K562 (cell line): ENCODE data around the gene TMEM38B. TPM values are rescaled to one million over a fixed set of nuclear protein-coding genes. Genes with fewer than 3 reads are reported as not detected.

Experiments used
- COPS2 ChIP-seq: fragments of 450-650 bp; conservative IDR thresholded peaks from 2 replicates; pipeline ENCODE4 v1.6.1; 2016; ENCODE audit warnings: mild to moderate bottlenecking, moderate library complexity
- HDAC6 ChIP-seq: IDR thresholded peaks from 2 replicates; pipeline ENCODE4 v1.6.1; 2012; ENCODE audit warnings: low read depth, mild to moderate bottlenecking, control low read depth, inconsistent platforms, low read length, moderate library complexity
- MIER1 ChIP-seq: fragments of 450-650 bp; IDR thresholded peaks from 2 replicates; pipeline ENCODE4 v1.6.1; 2016; ENCODE audit warnings: antibody characterized with exemption, mild to moderate bottlenecking, low read depth
- NELFE ChIP-seq: IDR thresholded peaks from 2 replicates; pipeline ENCODE4 v1.6.1; 2011; ENCODE audit warnings: mild to moderate bottlenecking; ENCODE audit not compliant: insufficient read depth, insufficient read length
- NFIC ChIP-seq: fragments of 450-650 bp; IDR thresholded peaks from 2 replicates; pipeline ENCODE4 v1.6.1; 2017; ENCODE audit warnings: mild to moderate bottlenecking, inconsistent platforms
- NR2C2 ChIP-seq, 2 experiments: fragments of 200-800 bp in 1 of 2; sonication (Bioruptor generic) in 1 of 2; sonication (generic) in 1 of 2; formaldehyde crosslinking in 1 of 2; IDR thresholded peaks; 2 replicates each; pipeline versions ENCODE4 v1.6.1 to v1.8.0; 2016 to 2022; ENCODE audit warnings: mild to moderate bottlenecking in 1 of 2, missing compliant biosample characterization in 1 of 2, missing genetic modification characterization in 1 of 2, missing genetic modification reagents in 1 of 2
- NR4A1 ChIP-seq, 2 experiments: fragments of 250-450 bp in 1 of 2; fragments of 450-650 bp in 1 of 2; sonication (Bioruptor Pico) in 1 of 2; IDR thresholded peaks; 2 replicates each; pipeline versions ENCODE4 v1.4.0 to v1.6.1; 2016 to 2020; ENCODE audit warnings: mild to moderate bottlenecking in 2 of 2, missing compliant biosample characterization in 1 of 2, missing genetic modification characterization in 1 of 2, moderate library complexity in 1 of 2
- NRF1 ChIP-seq, 2 experiments: fragments of 450-650 bp; IDR thresholded peaks in 1 of 2; conservative IDR thresholded peaks in 1 of 2; 2 replicates each; pipeline ENCODE4 v1.6.1; 2014; ENCODE audit warnings: mild to moderate bottlenecking in 2 of 2
- PML ChIP-seq: IDR thresholded peaks from 2 replicates; pipeline ENCODE4 v1.6.1; 2012; ENCODE audit warnings: low read length, inconsistent platforms
- TEAD1 ChIP-seq, 2 experiments: fragments of 450-650 bp in 1 of 2; sonication (generic) in 1 of 2; formaldehyde crosslinking; IDR thresholded peaks; 2 replicates each; pipeline versions ENCODE4 v1.4.0 to v1.8.0; 2020 to 2022; ENCODE audit warnings: mild to moderate bottlenecking in 2 of 2, missing genetic modification reagents in 1 of 2
- ZNF263 ChIP-seq: sonication (generic); formaldehyde crosslinking; IDR thresholded peaks from 2 replicates; pipeline ENCODE4 v1.8.0; 2022; ENCODE audit warnings: mild to moderate bottlenecking, missing genetic modification reagents, borderline replicate concordance
- polyA plus RNA-seq, 8 experiments: library from polyadenylated mRNA; depleted of rRNA in 4 of 8; stranded (reverse) in 5 of 8; unstranded in 3 of 8; fragments of >200 nt; fragmentation: Nextera tagmentation in 2 of 8; fragmentation: Illumina TruSeq in 1 of 8; extraction: Ambion mirVana in 2 of 8; extraction: Trizol in 1 of 8; gene quantifications; 2 replicates each; pipeline versions ENCODE4 v1.2.1 to v1.2.3, GENCODE V29; 2011 to 2014; ENCODE audit warnings: inconsistent platforms in 1 of 8, missing spikeins in 1 of 8
- total RNA-seq, 7 experiments: library from RNA; depleted of rRNA in 6 of 7; stranded (reverse); fragments of >200 nt in 6 of 7; fragmentation: Illumina TruSeq in 2 of 7; extraction: Trizol in 2 of 7; gene quantifications; 2 replicates each; pipeline versions ENCODE4 v1.2.1 to v1.2.3, GENCODE V29; 2011 to 2021; ENCODE audit warnings: low replicate concordance in 1 of 7
- TF ChIP-seq, protein P1 (sequence below): fragments of 250-450 bp; sonication (Bioruptor Pico); IDR thresholded peaks from 2 replicates; pipeline ENCODE4 v1.5.0; 2021; ENCODE audit warnings: mild to moderate bottlenecking, moderate library complexity
- TF ChIP-seq, protein P2 (sequence below): fragments of 250-450 bp; sonication (Bioruptor Pico); IDR thresholded peaks from 2 replicates; pipeline ENCODE4 v1.8.0; 2021; ENCODE audit warnings: moderate library complexity, mild to moderate bottlenecking, inconsistent platforms
- TF ChIP-seq, protein P3 (sequence below): IDR thresholded peaks from 2 replicates; pipeline ENCODE4 v1.6.1; 2011; ENCODE audit warnings: borderline replicate concordance, low read depth, mild to moderate bottlenecking, moderate library complexity, low read length; ENCODE audit not compliant: insufficient read depth, poor library complexity, severe bottlenecking
- TF ChIP-seq, protein P4 (sequence below): sonication (generic); formaldehyde crosslinking; IDR thresholded peaks from 2 replicates; pipeline ENCODE4 v1.8.0; 2022; ENCODE audit warnings: missing genetic modification reagents, mild to moderate bottlenecking, borderline replicate concordance

The TMEM38B gene
- total and polyA plus RNA-seq, 9 of the 15 experiments (the other 6 are each of a cell fraction or from before 2014, with no cell fraction given), result 26.0 to 57.5 (median 38.5) TPM

DNA sequence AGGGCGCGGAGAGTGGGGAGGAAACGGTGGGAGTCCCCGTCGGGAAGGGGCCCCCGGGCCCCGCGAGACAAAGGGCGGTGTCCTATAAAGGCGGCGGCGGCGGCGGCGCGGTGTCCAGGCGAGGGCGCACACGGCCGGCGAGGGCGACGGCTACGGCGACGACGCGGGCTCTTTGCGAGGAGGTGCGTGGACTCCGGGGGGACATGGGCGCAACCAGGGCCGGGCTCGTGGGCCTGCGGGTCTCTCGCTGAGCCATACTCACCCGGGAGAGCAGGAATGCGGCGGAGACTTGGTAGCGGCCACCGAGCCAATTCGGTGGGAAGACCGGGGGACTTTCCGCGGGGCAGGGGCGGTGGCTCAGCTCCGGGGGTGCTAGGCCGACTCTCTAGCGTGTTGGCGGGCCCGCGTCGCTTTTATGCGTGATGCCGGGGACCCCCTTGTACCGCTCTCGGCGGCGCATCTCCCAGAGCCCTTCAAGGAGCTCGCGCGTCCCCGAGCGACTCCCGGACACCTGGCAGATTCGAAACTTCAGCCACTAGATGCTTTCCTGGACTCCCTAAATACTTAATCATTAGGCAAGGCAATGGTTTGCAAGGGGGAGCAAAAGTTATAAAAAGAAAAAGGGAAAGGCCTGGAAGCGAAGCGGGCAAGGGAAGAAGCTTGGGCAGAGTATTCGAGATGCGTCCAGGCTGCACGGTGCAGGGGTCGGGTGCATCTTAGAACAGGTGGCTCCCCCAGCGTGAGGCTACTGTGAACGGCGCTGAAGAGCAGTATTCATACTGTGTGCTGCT, 38.0 kb upstream of the TMEM38B start (continued):
- TF ChIP-seq NR2C2 (CRISPR knock-in tag; IDR thresholded peaks at IDR 0.05) (no peak), NR2C2 (tag; IDR thresholded peaks at IDR 0.05) (no peak), MIER1 (no peak), NR4A1 (CRISPR knock-in tag; IDR thresholded peaks at IDR 0.05) (no peak), NR4A1 (tag; IDR thresholded peaks at IDR 0.05) (0 out of 2 replicates have a peak, but pooled peaks have one; percentile 64), TEAD1 (CRISPR knock-in tag; IDR thresholded peaks at IDR 0.05) (peak in 1 of 2 experiments; percentile 76; a peak in 1 of 4 replicates), COPS2 (no peak), ZNF263 (CRISPR knock-in tag) (peak; percentile 16; the same call in 1 of the 2 replicates), NELFE (no peak), HDAC6 (no peak), PML (no peak), NRF1 (conservative IDR thresholded peaks at IDR 0.05 in 1 of 2, IDR thresholded peaks at IDR 0.05 in 1 of 2) (peak in 1 of 2 experiments; percentile 46; a peak in 1 of 4 replicates), NFIC (peak; percentile 25; the same call in 1 of the 2 replicates)
- TF ChIP-seq, protein P1, sequence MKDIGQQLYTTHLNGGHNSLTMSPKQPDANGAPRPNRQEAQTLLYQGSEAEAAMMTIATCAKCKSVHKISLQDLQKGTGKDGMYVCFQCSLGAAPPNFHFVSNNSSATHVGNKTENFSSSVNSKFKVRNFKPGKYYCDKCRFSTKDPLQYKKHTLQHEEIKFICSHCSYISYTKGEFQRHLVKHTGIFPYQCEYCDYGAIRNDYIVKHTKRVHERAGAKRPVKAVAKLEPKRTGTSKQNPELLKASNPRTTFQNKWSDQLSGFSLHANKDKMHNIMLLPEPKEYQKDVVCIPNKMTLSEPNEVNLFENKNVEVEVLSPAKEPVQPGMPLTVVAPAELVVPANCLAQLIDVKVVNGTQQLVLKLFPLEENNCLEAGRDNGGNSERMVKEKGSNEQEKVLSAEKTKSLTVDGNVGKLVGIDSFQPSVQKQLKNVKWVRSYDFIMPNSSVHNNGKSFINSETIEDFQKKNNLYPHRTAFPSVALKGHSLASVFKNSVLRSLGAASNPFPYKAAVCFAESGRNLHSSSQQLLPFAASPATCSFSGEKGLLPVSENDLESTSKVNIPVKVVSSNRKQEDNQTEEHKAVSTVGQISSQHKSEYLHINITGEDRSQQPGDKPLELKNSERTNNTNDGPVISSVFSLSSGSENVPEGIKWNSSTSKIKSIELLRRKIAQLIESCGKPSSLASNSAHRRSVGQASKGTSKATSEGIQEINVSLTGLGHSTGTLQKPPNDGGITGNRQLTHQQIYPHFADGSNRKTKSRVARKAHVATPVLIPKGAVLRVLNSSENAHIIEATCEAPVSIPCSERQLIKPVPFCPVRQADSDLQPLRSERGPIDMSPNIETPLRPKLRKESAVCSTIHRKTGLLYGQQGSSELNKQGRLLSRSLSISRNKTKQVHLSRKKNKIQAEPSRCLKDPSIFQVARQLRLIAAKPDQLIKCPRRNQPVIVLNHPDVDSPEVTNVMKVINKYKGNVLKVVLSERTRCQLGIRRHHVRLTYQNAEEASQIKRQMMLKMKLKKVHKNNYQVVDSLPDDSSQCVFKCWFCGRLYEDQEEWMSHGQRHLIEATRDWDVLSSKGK (CRISPR knock-in tag), result no peak
- TF ChIP-seq, protein P2, sequence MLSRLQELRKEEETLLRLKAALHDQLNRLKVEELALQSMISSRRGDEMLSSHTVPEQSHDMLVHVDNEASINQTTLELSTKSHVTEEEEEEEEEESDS, result no peak
- TF ChIP-seq, protein P3, sequence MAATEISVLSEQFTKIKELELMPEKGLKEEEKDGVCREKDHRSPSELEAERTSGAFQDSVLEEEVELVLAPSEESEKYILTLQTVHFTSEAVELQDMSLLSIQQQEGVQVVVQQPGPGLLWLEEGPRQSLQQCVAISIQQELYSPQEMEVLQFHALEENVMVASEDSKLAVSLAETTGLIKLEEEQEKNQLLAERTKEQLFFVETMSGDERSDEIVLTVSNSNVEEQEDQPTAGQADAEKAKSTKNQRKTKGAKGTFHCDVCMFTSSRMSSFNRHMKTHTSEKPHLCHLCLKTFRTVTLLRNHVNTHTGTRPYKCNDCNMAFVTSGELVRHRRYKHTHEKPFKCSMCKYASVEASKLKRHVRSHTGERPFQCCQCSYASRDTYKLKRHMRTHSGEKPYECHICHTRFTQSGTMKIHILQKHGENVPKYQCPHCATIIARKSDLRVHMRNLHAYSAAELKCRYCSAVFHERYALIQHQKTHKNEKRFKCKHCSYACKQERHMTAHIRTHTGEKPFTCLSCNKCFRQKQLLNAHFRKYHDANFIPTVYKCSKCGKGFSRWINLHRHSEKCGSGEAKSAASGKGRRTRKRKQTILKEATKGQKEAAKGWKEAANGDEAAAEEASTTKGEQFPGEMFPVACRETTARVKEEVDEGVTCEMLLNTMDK, result peak; percentile 23
- TF ChIP-seq, protein P4, sequence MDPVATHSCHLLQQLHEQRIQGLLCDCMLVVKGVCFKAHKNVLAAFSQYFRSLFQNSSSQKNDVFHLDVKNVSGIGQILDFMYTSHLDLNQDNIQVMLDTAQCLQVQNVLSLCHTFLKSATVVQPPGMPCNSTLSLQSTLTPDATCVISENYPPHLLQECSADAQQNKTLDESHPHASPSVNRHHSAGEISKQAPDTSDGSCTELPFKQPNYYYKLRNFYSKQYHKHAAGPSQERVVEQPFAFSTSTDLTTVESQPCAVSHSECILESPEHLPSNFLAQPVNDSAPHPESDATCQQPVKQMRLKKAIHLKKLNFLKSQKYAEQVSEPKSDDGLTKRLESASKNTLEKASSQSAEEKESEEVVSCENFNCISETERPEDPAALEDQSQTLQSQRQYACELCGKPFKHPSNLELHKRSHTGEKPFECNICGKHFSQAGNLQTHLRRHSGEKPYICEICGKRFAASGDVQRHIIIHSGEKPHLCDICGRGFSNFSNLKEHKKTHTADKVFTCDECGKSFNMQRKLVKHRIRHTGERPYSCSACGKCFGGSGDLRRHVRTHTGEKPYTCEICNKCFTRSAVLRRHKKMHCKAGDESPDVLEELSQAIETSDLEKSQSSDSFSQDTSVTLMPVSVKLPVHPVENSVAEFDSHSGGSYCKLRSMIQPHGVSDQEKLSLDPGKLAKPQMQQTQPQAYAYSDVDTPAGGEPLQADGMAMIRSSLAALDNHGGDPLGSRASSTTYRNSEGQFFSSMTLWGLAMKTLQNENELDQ, result peak; percentile 79; the same call in 1 of the 2 replicates
